ENCODE measurements around the gene ITGB7. TPM values are rescaled to one million over a fixed set of nuclear protein-coding genes. Genes with fewer than 3 reads are reported as not detected.

ITGB7 gene
- total and polyA plus RNA-seq, 2 donors (not counting 3 experiments of a cell fraction or from before 2014, with no cell fraction given), result 0.17 TPM; not detected in 1

DNA sequence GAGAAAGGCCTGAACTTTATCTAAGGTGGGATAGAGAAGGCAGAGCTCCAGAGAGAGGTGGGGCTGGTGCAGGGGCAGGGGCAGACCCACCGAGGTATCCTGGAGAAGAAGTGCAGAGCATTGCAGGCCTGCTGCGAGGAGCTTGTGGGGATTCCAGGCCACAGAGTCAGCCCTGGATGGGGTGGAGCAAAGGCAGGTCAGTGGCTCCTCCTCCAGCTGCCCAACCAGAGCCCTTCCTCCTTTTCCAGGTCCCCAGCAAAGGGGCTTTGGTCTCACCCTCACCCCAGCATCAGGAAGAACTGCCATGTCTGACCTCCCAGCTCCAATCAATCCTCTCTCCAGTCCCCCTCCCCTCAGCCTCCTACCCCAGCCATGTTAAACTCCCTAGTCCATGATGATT lies 46.4 kb downstream of the ITGB7 start:
- Histone ChIP-seq H2AFZ (ENCODE audit: low read depth, low read length) (no peak overlapping the region), H3K79me2 (ENCODE audit: control insufficient read depth, insufficient read depth, low read length) (no peaks in the 10 kb centered on the region), H3K4me3 (replicated peaks in 1 of 3; ENCODE audit: insufficient read depth in 1 of 3, low read depth in 1 of 3, low read length in 3 of 3) (no peak overlapping the region), H3K27me3 (ENCODE audit: control insufficient read depth in 2 of 2, insufficient read depth in 2 of 2, low read length in 2 of 2) (no peaks in the 10 kb centered on the region), H3K4me1 (ENCODE audit: control insufficient read depth, extremely low read depth, insufficient read depth, low read length) (no peaks in the 10 kb centered on the region), H4K20me1 (replicated peaks; ENCODE audit: control insufficient read depth, extremely low read depth, insufficient read depth, low read length) (no peaks in the 10 kb centered on the region), H3K9me3 (replicated peaks; ENCODE audit: control insufficient read depth, insufficient read depth, low read length) (no peaks in the 10 kb centered on the region), H3K27ac (ENCODE audit: insufficient read depth, low read depth, low read length) (no peak overlapping the region), H3K9ac (replicated peaks; ENCODE audit: extremely low read depth, insufficient read depth, low read length) (no peak overlapping the region), H3K36me3 (ENCODE audit: control insufficient read depth in 2 of 2, extremely low read depth in 1 of 2, insufficient read depth in 2 of 2, low read length in 2 of 2) (no peaks in the 10 kb centered on the region), H3K9me1 (replicated peaks; ENCODE audit: control insufficient read depth, extremely low read depth, insufficient read depth, low read length) (no peaks in the 10 kb centered on the region), H3K4me2 (ENCODE audit: insufficient read depth, low read length) (no peak overlapping the region)
- no TSS peak for BruUV-seq (replicated peaks)
- TF ChIP-seq EZH2 (IDR thresholded peaks at IDR 0.05; ENCODE audit: borderline replicate concordance, low read depth, low read length, severe bottlenecking), result no peak
- no peak for TF ChIP-seq GATA2 (IDR thresholded peaks at IDR 0.05; ENCODE audit: insufficient read depth, insufficient read length, low read depth, low read length)
- TF ChIP-seq, protein P1, sequence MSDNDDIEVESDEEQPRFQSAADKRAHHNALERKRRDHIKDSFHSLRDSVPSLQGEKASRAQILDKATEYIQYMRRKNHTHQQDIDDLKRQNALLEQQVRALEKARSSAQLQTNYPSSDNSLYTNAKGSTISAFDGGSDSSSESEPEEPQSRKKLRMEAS (IDR thresholded peaks at IDR 0.05; ENCODE audit: insufficient read depth, insufficient read length), result no peak
- TF ChIP-seq POLR2AphosphoS5 (IDR thresholded peaks at IDR 0.05; ENCODE audit: insufficient read depth, low read depth, low read length), result no peak
- TF ChIP-seq CTCF (IDR thresholded peaks at IDR 0.05; ENCODE audit: extremely low read depth in 1 of 2, insufficient read depth in 1 of 2, low read depth in 1 of 2, low read length in 2 of 2), result no peak
- no peak for TF ChIP-seq JUN (IDR thresholded peaks at IDR 0.05; ENCODE audit: borderline replicate concordance, insufficient read depth, insufficient read length, low read depth)
- no peak for TF ChIP-seq POLR2A (IDR thresholded peaks at IDR 0.05; ENCODE audit: low read depth, low read length)
- no peak for TF ChIP-seq MYC (IDR thresholded peaks at IDR 0.05; ENCODE audit: low read depth, low read length)
- no peak for TF ChIP-seq FOS (IDR thresholded peaks at IDR 0.05; ENCODE audit: borderline replicate concordance, insufficient read depth, low read length)
- CTCF ChIA-PET, result interaction anchor here (0.6 to 7.5 kb wide), 18 partner anchors 12 to 184 kb away, joined by 3 to 249 read pairs (median 12); partner anchors contain the start of genes AAAS, CSAD, SOAT2 and ZNF740
- intact Hi-C loops (cut with micrococcal nuclease) (no loop called here), dilution Hi-C loops (cut with MboI; ENCODE audit: extremely low pct_ligation_motif_present, low sequenced_read_pairs) (no loop called here)
- FAIRE-seq (no peak), DNase-seq (ENCODE audit: low read depth, low spot score) (no peak)
- POLR2A ChIA-PET, result no interaction called here

Measured in endothelial cell of umbilical vein (primary cell).